Spinal cord (tissue), 4 donors: ENCODE measurements around the gene PHPT1. TPM values are rescaled to one million over a fixed set of nuclear protein-coding genes. Genes with fewer than 3 reads are reported as not detected.

ENCODE experiments used
- polyA plus RNA-seq, 2 donors: library from polyadenylated mRNA; unstranded; fragments of 120-200 nt; gene quantifications; one replicate each; pipeline ENCODE4 v1.2.1, GENCODE V29; 2013; ENCODE audit not compliant: insufficient read length in 2 of 2
- small RNA-seq: library from RNA; depleted of rRNA; stranded (forward); fragments of <200 nt; gene quantifications from one replicate; pipeline ENCODE3, GENCODE V24; 2014; ENCODE audit warnings: low replicate concordance
- total RNA-seq, 2 donors: library from RNA; depleted of rRNA in 1 of 2; stranded (reverse); fragments of 120-200 nt in 1 of 2; fragments of >200 nt in 1 of 2; gene quantifications; one replicate each; pipeline versions ENCODE4 v1.2.3 to v1.2.4, GENCODE V29; 2013 to 2014

Gene PHPT1
- total and polyA plus RNA-seq, 4 donors, result 81.6 to 200 (median 187) TPM

Small RNA genes within 50 kb of the gene (small RNA-seq; reads per million reads assigned to genes)
- not detected for gene AL355987.2
- gene MIR4292, result not detected
- not detected for gene MIR4479

Other genes starting within 250 kb of the PHPT1 start
- gene EGFL7, start 186.5 kb upstream of the PHPT1 start, total RNA-seq, result 10 to 100 TPM; 21.9 to 93.5 TPM
- gene EGFL7, start 186.5 kb upstream of the PHPT1 start, polyA plus RNA-seq, result 10 to 100 TPM; 46.8 to 57.3 TPM
- 10 to 100 TPM in 1 of 2 donors, 1 to 10 TPM in 1; 8.7 to 14.3 TPM for gene AGPAT2, start 162.0 kb upstream of the PHPT1 start, total RNA-seq
- 10 to 100 TPM in 1 of 2 donors, 1 to 10 TPM in 1; 9.1 to 11.0 TPM for gene AGPAT2, start 162.0 kb upstream of the PHPT1 start, polyA plus RNA-seq
- gene DIPK1B, start 136.8 kb upstream of the PHPT1 start, total RNA-seq, result 10 to 100 TPM; 24.9 to 47.8 TPM
- gene DIPK1B, start 136.8 kb upstream of the PHPT1 start, polyA plus RNA-seq, result 10 to 100 TPM; 63.5 to 65.0 TPM
- not detected for gene LCN10, start 106.5 kb upstream of the PHPT1 start, total RNA-seq
- not detected for gene LCN10, start 106.5 kb upstream of the PHPT1 start, polyA plus RNA-seq
- gene LCN6, start 100.9 kb upstream of the PHPT1 start, total RNA-seq, result not detected
- not detected for gene LCN6, start 100.9 kb upstream of the PHPT1 start, polyA plus RNA-seq
- gene LCN8, start 91.2 kb upstream of the PHPT1 start, total RNA-seq, result not detected
- gene LCN8, start 91.2 kb upstream of the PHPT1 start, polyA plus RNA-seq, result not detected
- not detected for gene LCN15, start 84.9 kb upstream of the PHPT1 start, total RNA-seq
- gene LCN15, start 84.9 kb upstream of the PHPT1 start, polyA plus RNA-seq, result under 1 TPM in 1 of 2 donors, not detected in 1; 0.14 TPM
- gene TMEM141, start 58.1 kb upstream of the PHPT1 start, total RNA-seq, result 10 to 100 TPM; 38.9 to 76.9 TPM
- 10 to 100 TPM; 51.7 to 55.4 TPM for gene TMEM141, start 58.1 kb upstream of the PHPT1 start, polyA plus RNA-seq
- gene CCDC183, start 53.1 kb upstream of the PHPT1 start, total RNA-seq, result 1 to 10 TPM in 1 of 2 donors, under 1 TPM in 1; 0.89 to 3.0 TPM
- gene CCDC183, start 53.1 kb upstream of the PHPT1 start, polyA plus RNA-seq, result 1 to 10 TPM; 3.4 to 7.2 TPM
- gene RABL6, start 41.5 kb upstream of the PHPT1 start, total RNA-seq, result 10 to 100 TPM; 34.8 to 49.1 TPM
- gene RABL6, start 41.5 kb upstream of the PHPT1 start, polyA plus RNA-seq, result 10 to 100 TPM; 86.3 to 93.5 TPM
- 1 to 10 TPM; 1.2 to 2.2 TPM for gene AJM1, start 6.9 kb upstream of the PHPT1 start, total RNA-seq
- gene AJM1, start 6.9 kb upstream of the PHPT1 start, polyA plus RNA-seq, result 10 to 100 TPM; 19.3 to 20.5 TPM
- 1 to 10 TPM; 1.6 to 9.3 TPM for gene MAMDC4, start 2.9 kb downstream of the PHPT1 start, total RNA-seq
- gene MAMDC4, start 2.9 kb downstream of the PHPT1 start, polyA plus RNA-seq, result 10 to 100 TPM; 15.2 to 15.9 TPM
- gene EDF1, start 16.9 kb downstream of the PHPT1 start, total RNA-seq, result 100 to 1,000 TPM; 123 to 477 TPM
- gene EDF1, start 16.9 kb downstream of the PHPT1 start, polyA plus RNA-seq, result 100 to 1,000 TPM; 392 to 409 TPM
- gene TRAF2, start 37.1 kb downstream of the PHPT1 start, total RNA-seq, result 1 to 10 TPM; 7.4 to 7.5 TPM
- 10 to 100 TPM; 12.4 to 19.3 TPM for gene TRAF2, start 37.1 kb downstream of the PHPT1 start, polyA plus RNA-seq
- gene FBXW5, start 95.3 kb downstream of the PHPT1 start, total RNA-seq, result 10 to 100 TPM; 52.0 to 91.5 TPM
- gene FBXW5, start 95.3 kb downstream of the PHPT1 start, polyA plus RNA-seq, result 100 to 1,000 TPM; 103 to 107 TPM
- 1 to 10 TPM in 1 of 2 donors, not detected in 1; 1.3 TPM for gene C8G, start 95.8 kb downstream of the PHPT1 start, total RNA-seq
- 1 to 10 TPM; 1.6 to 1.7 TPM for gene C8G, start 95.8 kb downstream of the PHPT1 start, polyA plus RNA-seq
- gene LCN12, start 102.9 kb downstream of the PHPT1 start, total RNA-seq, result 1 to 10 TPM in 1 of 2 donors, under 1 TPM in 1; 0.20 to 4.1 TPM
- 1 to 10 TPM; 6.5 to 7.4 TPM for gene LCN12, start 102.9 kb downstream of the PHPT1 start, polyA plus RNA-seq
- gene PTGDS, start 128.1 kb downstream of the PHPT1 start, total RNA-seq, result 1,000 to 10,000 TPM in 1 of 2 donors, 100 to 1,000 TPM in 1; 697 to 6,990 TPM
- 1,000 to 10,000 TPM in 1 of 2 donors, 100 to 1,000 TPM in 1; 304 to 3,209 TPM for gene PTGDS, start 128.1 kb downstream of the PHPT1 start, polyA plus RNA-seq
- gene LCNL1, start 133.6 kb downstream of the PHPT1 start, total RNA-seq, result 10 to 100 TPM in 1 of 2 donors, 1 to 10 TPM in 1; 2.3 to 54.0 TPM
- 10 to 100 TPM in 1 of 2 donors, 1 to 10 TPM in 1; 3.8 to 25.2 TPM for gene LCNL1, start 133.6 kb downstream of the PHPT1 start, polyA plus RNA-seq
- 10 to 100 TPM; 15.7 to 57.5 TPM for gene PAXX, start 143.0 kb downstream of the PHPT1 start, total RNA-seq
- 100 to 1,000 TPM in 1 of 2 donors, 10 to 100 TPM in 1; 87.9 to 108 TPM for gene PAXX, start 143.0 kb downstream of the PHPT1 start, polyA plus RNA-seq
- 1 to 10 TPM; 2.0 to 6.4 TPM for gene CLIC3, start 147.2 kb downstream of the PHPT1 start, total RNA-seq
- gene CLIC3, start 147.2 kb downstream of the PHPT1 start, polyA plus RNA-seq, result 1 to 10 TPM in 1 of 2 donors, under 1 TPM in 1; 0.35 to 2.0 TPM
- 10 to 100 TPM; 46.8 to 52.0 TPM for gene ABCA2, start 178.8 kb downstream of the PHPT1 start, total RNA-seq
- gene ABCA2, start 178.8 kb downstream of the PHPT1 start, polyA plus RNA-seq, result 100 to 1,000 TPM; 139 to 151 TPM
- gene FUT7, start 182.7 kb downstream of the PHPT1 start, total RNA-seq, result under 1 TPM; 0.06 to 0.40 TPM
- gene FUT7, start 182.7 kb downstream of the PHPT1 start, polyA plus RNA-seq, result under 1 TPM; 0.51 to 0.52 TPM
- gene NPDC1, start 196.8 kb downstream of the PHPT1 start, total RNA-seq, result 10 to 100 TPM; 26.7 to 82.7 TPM
- 100 to 1,000 TPM; 245 to 276 TPM for gene NPDC1, start 196.8 kb downstream of the PHPT1 start, polyA plus RNA-seq
- 1 to 10 TPM; 5.7 to 7.9 TPM for gene ENTPD2, start 204.7 kb downstream of the PHPT1 start, total RNA-seq
- gene ENTPD2, start 204.7 kb downstream of the PHPT1 start, polyA plus RNA-seq, result 10 to 100 TPM; 49.1 to 50.7 TPM
- gene SAPCD2, start 221.1 kb downstream of the PHPT1 start, total RNA-seq, result 10 to 100 TPM in 1 of 2 donors, 1 to 10 TPM in 1; 5.0 to 12.6 TPM
- gene SAPCD2, start 221.1 kb downstream of the PHPT1 start, polyA plus RNA-seq, result 10 to 100 TPM; 18.4 to 19.0 TPM
- 1 to 10 TPM; 3.5 to 8.1 TPM for gene UAP1L1, start 228.1 kb downstream of the PHPT1 start, total RNA-seq
- 1 to 10 TPM; 4.4 to 6.2 TPM for gene UAP1L1, start 228.1 kb downstream of the PHPT1 start, polyA plus RNA-seq
- gene MAN1B1, start 237.6 kb downstream of the PHPT1 start, total RNA-seq, result 10 to 100 TPM; 38.3 to 61.3 TPM
- 10 to 100 TPM; 63.3 to 81.3 TPM for gene MAN1B1, start 237.6 kb downstream of the PHPT1 start, polyA plus RNA-seq